Tibial artery (tissue), 4 donors: ENCODE data around the gene TANC2.

Experiments
- DNase-seq, 2 donors: peaks; one replicate each; pipeline ENCODE4 v3.0.0-alpha.2; 2019
- H3K27ac ChIP-seq, 2 donors: fragments of 200-600 bp; sonication (generic) in 1 of 2; 1 replicate in 1 of 2; 2 replicates in 1 of 2; pipeline ENCODE4 v1.5.1; 2018 to 2019; ENCODE audit warnings: mild to moderate bottlenecking in 1 of 2
- H3K27me3 ChIP-seq, 2 donors: fragments of 200-600 bp; sonication (generic) in 1 of 2; one replicate each; pipeline versions ENCODE4 v1.5.1 to v1.6.0; 2016 to 2019
- H3K36me3 ChIP-seq, 3 donors: fragments of 200-600 bp; sonication (generic) in 2 of 3; one replicate each; pipeline ENCODE4 v1.5.1; 2016 to 2019; ENCODE audit warnings: mild to moderate bottlenecking in 2 of 3
- H3K4me1 ChIP-seq, 4 donors: fragments of 200-600 bp; sonication (generic) in 2 of 4; 1 replicate in 3 of 4; 2 replicates in 1 of 4; pipeline ENCODE4 v1.5.1; 2016 to 2019
- H3K4me3 ChIP-seq, 2 donors: fragments of 200-600 bp; sonication (generic) in 1 of 2; 1 replicate in 1 of 2; 2 replicates in 1 of 2; pipeline ENCODE4 v1.5.1; 2018 to 2019; ENCODE audit warnings: mild to moderate bottlenecking in 2 of 2
- H3K9me3 ChIP-seq, 3 donors: fragments of 200-600 bp; sonication (generic) in 1 of 3; one replicate each; pipeline ENCODE4 v1.5.1; 2016 to 2019
- intact Hi-C: fragments of 100-400 bp; cut with DNase I; formaldehyde crosslinking; loops from one replicate; pipeline ENCODE4 v1.15.0; 2023; ENCODE audit warnings: low total_unique reads
- TF ChIP-seq, protein P1 (sequence below), 2 experiments: fragments of 200-600 bp in 1 of 2; fragments of 450-650 bp in 1 of 2; IDR thresholded peaks; one replicate each; pipeline ENCODE4 v1.5.1; 2017 to 2019; ENCODE audit warnings: antibody characterized with exemption in 2 of 2, mild to moderate bottlenecking in 1 of 2, moderate library complexity in 1 of 2

Gene TANC2

GRCh38 chr17:62923258-62924150 is 42.5 kb upstream of the TANC2 start:
- no peak for DNase-seq
- H3K9me3 ChIP-seq = no peaks in the 10 kb centered on the region
- TF ChIP-seq, protein P1, sequence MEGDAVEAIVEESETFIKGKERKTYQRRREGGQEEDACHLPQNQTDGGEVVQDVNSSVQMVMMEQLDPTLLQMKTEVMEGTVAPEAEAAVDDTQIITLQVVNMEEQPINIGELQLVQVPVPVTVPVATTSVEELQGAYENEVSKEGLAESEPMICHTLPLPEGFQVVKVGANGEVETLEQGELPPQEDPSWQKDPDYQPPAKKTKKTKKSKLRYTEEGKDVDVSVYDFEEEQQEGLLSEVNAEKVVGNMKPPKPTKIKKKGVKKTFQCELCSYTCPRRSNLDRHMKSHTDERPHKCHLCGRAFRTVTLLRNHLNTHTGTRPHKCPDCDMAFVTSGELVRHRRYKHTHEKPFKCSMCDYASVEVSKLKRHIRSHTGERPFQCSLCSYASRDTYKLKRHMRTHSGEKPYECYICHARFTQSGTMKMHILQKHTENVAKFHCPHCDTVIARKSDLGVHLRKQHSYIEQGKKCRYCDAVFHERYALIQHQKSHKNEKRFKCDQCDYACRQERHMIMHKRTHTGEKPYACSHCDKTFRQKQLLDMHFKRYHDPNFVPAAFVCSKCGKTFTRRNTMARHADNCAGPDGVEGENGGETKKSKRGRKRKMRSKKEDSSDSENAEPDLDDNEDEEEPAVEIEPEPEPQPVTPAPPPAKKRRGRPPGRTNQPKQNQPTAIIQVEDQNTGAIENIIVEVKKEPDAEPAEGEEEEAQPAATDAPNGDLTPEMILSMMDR (IDR thresholded peaks at IDR 0.05) = no peak
- no peak overlapping the region for H3K4me3 ChIP-seq
- no peaks in the 10 kb centered on the region for H3K4me1 ChIP-seq
- no peaks in the 10 kb centered on the region for H3K27me3 ChIP-seq
- no peak overlapping the region for H3K27ac ChIP-seq
- intact Hi-C loops = no loop called here
- H3K36me3 ChIP-seq = no peaks in the 10 kb centered on the region

- Histone ChIP-seq H3K4me1 (no peaks in the 10 kb centered on the region), H3K4me3 (no peak overlapping the region), H3K27ac (no peak overlapping the region), H3K9me3 (no peaks in the 10 kb centered on the region), H3K27me3 (no peaks in the 10 kb centered on the region), H3K36me3 (no peaks in the 10 kb centered on the region)
- DNase-seq = no peak
- TF ChIP-seq, protein P1 (IDR thresholded peaks at IDR 0.05) = no peak
- intact Hi-C loops = no loop called here
Observed at GRCh38 chr17:62925267-62925836, 40.7 kb upstream of the TANC2 start.

- H3K9me3 ChIP-seq = no peaks in the 10 kb centered on the region
- no peak overlapping the region for H3K4me3 ChIP-seq
- H3K4me1 ChIP-seq = no peaks in the 10 kb centered on the region
- intact Hi-C loops = no loop called here
- no peak for DNase-seq
- H3K36me3 ChIP-seq = no peaks in the 10 kb centered on the region
- TF ChIP-seq, protein P1 (IDR thresholded peaks at IDR 0.05) = no peak
- no peak overlapping the region for H3K27ac ChIP-seq
- H3K27me3 ChIP-seq = no peaks in the 10 kb centered on the region
Observed at GRCh38 chr17:62927083-62927482, 39.0 kb upstream of the TANC2 start.

GRCh38 chr17:62929320-62929719 is 36.7 kb upstream of the TANC2 start:
- no peaks in the 10 kb centered on the region for H3K4me1 ChIP-seq
- intact Hi-C loops = no loop called here
- H3K27me3 ChIP-seq = peaks cover 0 to 6% of the 10 kb centered on the region in 2 donors
- H3K9me3 ChIP-seq = no peaks in the 10 kb centered on the region
- no peak for DNase-seq
- H3K36me3 ChIP-seq = no peaks in the 10 kb centered on the region
- no peak overlapping the region for H3K27ac ChIP-seq
- no peak overlapping the region for H3K4me3 ChIP-seq
- TF ChIP-seq, protein P1 (IDR thresholded peaks at IDR 0.05) = no peak

DNA sequence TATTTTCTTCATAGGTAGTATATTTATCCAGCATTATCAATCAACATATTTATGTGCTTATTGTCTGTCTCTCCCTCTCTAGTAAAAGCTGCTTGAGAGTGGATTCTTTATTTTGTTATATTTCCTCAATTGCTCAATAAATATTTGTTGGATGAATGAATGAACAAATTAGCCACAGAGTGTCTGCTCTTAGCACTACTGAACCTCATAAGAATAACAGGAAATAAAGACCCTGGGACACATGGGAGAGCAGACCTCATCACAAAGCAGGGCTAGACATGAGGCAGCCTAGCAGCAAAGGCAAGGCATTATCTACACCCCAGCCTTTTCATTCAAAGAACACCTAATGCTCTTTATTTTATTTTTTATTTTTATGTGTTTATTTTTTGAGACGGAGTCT is 34.9 kb upstream of the TANC2 start:
- TF ChIP-seq, protein P1 (IDR thresholded peaks at IDR 0.05) = no peak
- no peak for DNase-seq
- no peaks in the 10 kb centered on the region for H3K36me3 ChIP-seq
- no peaks in the 10 kb centered on the region for H3K9me3 ChIP-seq
- peaks cover 0 to 6% of the 10 kb centered on the region in 2 donors for H3K27me3 ChIP-seq
- H3K4me1 ChIP-seq = no peaks in the 10 kb centered on the region
- no peak overlapping the region for H3K4me3 ChIP-seq
- intact Hi-C loops = no loop called here
- H3K27ac ChIP-seq = no peak overlapping the region
